Keratinocyte (primary cell): ENCODE data around the gene MAPK12. TPM values are rescaled to one million over a fixed set of nuclear protein-coding genes. Genes with fewer than 3 reads are reported as not detected.

Experiments used
- DNase-seq: peaks from one replicate; pipeline ENCODE4 v3.0.0-alpha.2; 2011; ENCODE audit warnings: low read depth, missing footprints, low spot score
- FAIRE-seq: peaks from 2 replicates; lab custom pipeline; 2011; peaks lifted over from hg19 to GRCh38; lab: Jason Lieb, UNC
- H2AFZ ChIP-seq: 2 replicates; pipeline ENCODE4 v1.6.0; 2012; ENCODE audit warnings: low read length, control low read depth, inconsistent platforms; ENCODE audit not compliant: control insufficient read depth
- H3K27ac ChIP-seq: 2 replicates; pipeline ENCODE4 v1.5.1; 2011; ENCODE audit warnings: low read length; ENCODE audit not compliant: control insufficient read depth, insufficient read depth
- H3K27me3 ChIP-seq: 3 replicates; pipeline ENCODE4 v1.6.0; 2011; ENCODE audit warnings: low read length; ENCODE audit not compliant: control insufficient read depth, insufficient read depth; ENCODE audit errors: extremely low read depth
- H3K36me3 ChIP-seq, 2 experiments: 2 replicates in 1 of 2; 3 replicates in 1 of 2; pipeline ENCODE4 v1.5.1; 2011; ENCODE audit warnings: low read length in 2 of 2, mild to moderate bottlenecking in 1 of 2; ENCODE audit not compliant: control insufficient read depth in 2 of 2, insufficient read depth in 2 of 2; ENCODE audit errors: extremely low read depth in 1 of 2
- H3K4me1 ChIP-seq: 3 replicates; pipeline ENCODE4 v1.5.1; 2011; ENCODE audit warnings: low read length; ENCODE audit not compliant: control insufficient read depth, insufficient read depth; ENCODE audit errors: extremely low read depth
- H3K4me2 ChIP-seq: 3 replicates; pipeline ENCODE4 v1.6.0; 2011; ENCODE audit warnings: low read depth, low read length; ENCODE audit not compliant: control insufficient read depth, insufficient read depth; ENCODE audit errors: extremely low read depth
- H3K4me3 ChIP-seq, 3 experiments: fragments of 200-600 bp in 1 of 3; sonication (generic) in 1 of 3; 2 replicates in 2 of 3; 3 replicates in 1 of 3; pipeline ENCODE4 v1.5.1; 2011 to 2016; ENCODE audit warnings: low read length in 3 of 3, mild to moderate bottlenecking in 3 of 3, control low read depth in 2 of 3, inconsistent platforms in 1 of 3, low read depth in 1 of 3, mixed read lengths in 1 of 3, mixed run types in 1 of 3, moderate library complexity in 1 of 3; ENCODE audit not compliant: control insufficient read depth in 2 of 3, insufficient read depth in 2 of 3; ENCODE audit errors: extremely low read depth in 1 of 3
- H3K79me2 ChIP-seq: 2 replicates; pipeline ENCODE4 v1.6.0; 2012; ENCODE audit warnings: low read length; ENCODE audit not compliant: control insufficient read depth, insufficient read depth
- H3K9ac ChIP-seq: 3 replicates; pipeline ENCODE4 v1.6.0; 2011; ENCODE audit warnings: low read length; ENCODE audit not compliant: control insufficient read depth, insufficient read depth; ENCODE audit errors: extremely low read depth
- H3K9me1 ChIP-seq: 3 replicates; pipeline ENCODE4 v1.6.0; 2011; ENCODE audit warnings: low read length; ENCODE audit not compliant: control insufficient read depth, insufficient read depth; ENCODE audit errors: extremely low read depth
- H3K9me3 ChIP-seq: 2 replicates; pipeline ENCODE4 v1.5.1; 2012; ENCODE audit warnings: low read depth, low read length; ENCODE audit not compliant: control insufficient read depth
- H4K20me1 ChIP-seq: 3 replicates; pipeline ENCODE4 v1.6.0; 2011; ENCODE audit warnings: low read length; ENCODE audit not compliant: control insufficient read depth, insufficient read depth; ENCODE audit errors: extremely low read depth
- CTCF ChIP-seq, 3 experiments: IDR thresholded peaks in 1 of 3; conservative IDR thresholded peaks in 1 of 3; optimal IDR thresholded peaks in 1 of 3; 2 replicates in 2 of 3; 3 replicates in 1 of 3; pipeline versions ENCODE3 to v1.5.1; 2011; ENCODE audit warnings: low read length in 3 of 3, mild to moderate bottlenecking in 3 of 3, moderate library complexity in 2 of 3, control low read depth in 1 of 3, inconsistent platforms in 1 of 3; ENCODE audit not compliant: insufficient read depth in 2 of 3; ENCODE audit errors: extremely low read depth in 1 of 3
- EZH2 ChIP-seq: IDR thresholded peaks from one replicate; pipeline ENCODE4 v1.6.1; 2012; ENCODE audit warnings: inconsistent platforms, mild to moderate bottlenecking, low read length, moderate library complexity
- dilution Hi-C: fragments of 300-500 bp; cut with MboI; formaldehyde crosslinking; loops from one replicate; pipeline ENCODE4 v1.7.0; 2020; ENCODE audit warnings: low sequenced_read_pairs; ENCODE audit not compliant: extremely low pct_ligation_motif_present
- polyA plus RNA-seq, 5 experiments: library from polyadenylated mRNA; depleted of rRNA in 3 of 5; stranded (reverse) in 3 of 5; stranded (forward) in 1 of 5; unstranded in 1 of 5; fragments of >200 nt; gene quantifications; 1 replicate in 1 of 5; 2 replicates in 3 of 5; 3 replicates in 1 of 5; pipeline versions ENCODE4 v1.2.1 to v1.2.3, GENCODE V29; 2011 to 2012; ENCODE audit warnings: missing spikeins in 2 of 5, low read depth in 1 of 5, low replicate concordance in 1 of 5

Gene MAPK12
- polyA plus RNA-seq, 1 donor (not counting 4 experiments of a cell fraction or from before 2014, with no cell fraction given) = 10.1 TPM

GRCh38 chr22:50299785-50300619 lies 38.5 kb upstream of the MAPK12 start:
- peaks cover 95% of the 10 kb centered on the region for H3K79me2 ChIP-seq
- FAIRE-seq = no peak
- dilution Hi-C loops = no loop called here

DNA sequence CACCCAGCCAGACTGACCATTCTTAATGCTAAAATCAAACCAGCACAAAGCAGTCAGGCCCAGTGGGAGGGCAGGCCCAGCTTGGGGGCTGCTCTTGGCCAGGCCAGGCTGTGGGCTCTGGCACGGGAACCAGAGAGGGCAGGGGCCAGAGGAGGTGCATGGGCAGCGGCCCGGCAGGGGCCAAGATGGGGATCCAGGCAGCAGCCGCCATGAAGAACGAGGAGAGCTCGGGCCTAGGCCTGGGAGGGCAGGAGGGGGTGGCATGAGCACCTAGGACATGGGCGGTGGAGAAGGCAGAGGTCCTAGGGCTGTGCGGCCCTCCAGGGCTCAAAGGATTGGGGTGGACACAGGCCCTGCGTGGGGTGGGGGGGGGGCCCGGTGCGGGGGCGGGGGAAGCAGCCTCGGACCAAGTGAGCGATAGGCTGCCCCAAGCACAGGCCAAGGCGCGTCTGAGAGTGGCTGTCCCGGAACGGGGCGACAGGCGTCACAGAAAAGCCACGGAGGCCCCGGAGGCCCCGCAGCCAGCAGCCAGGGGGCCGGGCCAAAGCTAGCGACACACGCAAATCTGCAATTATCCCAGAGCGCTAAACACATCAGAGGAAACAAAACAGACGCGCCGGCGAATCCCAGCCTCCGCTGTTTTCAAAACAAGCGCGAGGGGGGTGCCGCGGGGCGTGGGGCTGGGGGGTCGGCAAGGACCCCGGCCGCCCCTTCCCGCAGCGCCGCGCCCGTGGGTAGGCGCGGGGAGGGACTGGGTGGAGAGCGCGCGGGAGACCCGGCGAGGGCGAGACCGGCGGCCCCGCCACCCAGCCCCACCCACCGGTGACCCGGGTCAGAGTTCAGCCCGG lies 37.7 kb upstream of the MAPK12 start:
- Histone ChIP-seq H3K9me1 (peaks cover 5% of the 10 kb centered on the region), H3K9ac (no peak overlapping the region), H3K36me3 (peaks cover 6 to 11% of the 10 kb centered on the region in 2 experiments), H3K4me2 (peak overlapping the region; percentile 45), H4K20me1 (peaks cover 15% of the 10 kb centered on the region), H3K4me1 (peaks cover 45% of the 10 kb centered on the region), H3K9me3 (no peaks in the 10 kb centered on the region), H3K4me3 (no peak overlapping the region), H3K27ac (no peak overlapping the region), H2AFZ (no peak overlapping the region), H3K27me3 (no peaks in the 10 kb centered on the region), H3K79me2 (peaks cover 95% of the 10 kb centered on the region)
- TF ChIP-seq EZH2 = no peak
- no peak for TF ChIP-seq CTCF (optimal IDR thresholded peaks at IDR 0.05 in 1 of 3, IDR thresholded peaks at IDR 0.05 in 1 of 3, conservative IDR thresholded peaks at IDR 0.05 in 1 of 3; ENCODE audit: extremely low read depth in 1 of 3, insufficient read depth in 2 of 3, low read length in 3 of 3)
- dilution Hi-C loops = no loop called here
- FAIRE-seq = no peak
- DNase-seq = no peak

More at GRCh38 chr22:50299785-50300619, 38.5 kb upstream of the MAPK12 start:
- Histone ChIP-seq H3K4me1 (peaks cover 50% of the 10 kb centered on the region), H3K27ac (no peak overlapping the region), H3K36me3 (peaks cover 6 to 8% of the 10 kb centered on the region in 2 experiments), H2AFZ (no peak overlapping the region), H3K4me2 (peak overlapping the region; percentile 45), H4K20me1 (peaks cover 15% of the 10 kb centered on the region), H3K9ac (peak overlapping the region; percentile 33), H3K4me3 (peak overlapping the region in 2 of 3 experiments; percentile 22 to 38), H3K9me3 (no peaks in the 10 kb centered on the region), H3K27me3 (no peaks in the 10 kb centered on the region), H3K9me1 (peaks cover 5% of the 10 kb centered on the region)
- DNase-seq = no peak
- TF ChIP-seq EZH2 (no peak), CTCF (optimal IDR thresholded peaks at IDR 0.05 in 1 of 3, IDR thresholded peaks at IDR 0.05 in 1 of 3, conservative IDR thresholded peaks at IDR 0.05 in 1 of 3; ENCODE audit: extremely low read depth in 1 of 3, insufficient read depth in 2 of 3, low read length in 3 of 3) (no peak)
